AG09309 (cell line): ENCODE results near the gene MLN.
A peak's percentile ranks its signal among the peaks of the same experiment; 100 is the strongest.

Experiments
- DNase-seq: peaks from one replicate; pipeline ENCODE4 v3.0.0-alpha.2; 2010; ENCODE audit warnings: low read depth
- H3K4me3 ChIP-seq: 2 replicates; pipeline ENCODE4 v1.5.1; 2011; ENCODE audit warnings: mild to moderate bottlenecking, low read depth, low read length, moderate library complexity; ENCODE audit not compliant: control insufficient read depth
- CTCF ChIP-seq: IDR thresholded peaks from 2 replicates; pipeline ENCODE4 v1.5.1; 2011; ENCODE audit warnings: mild to moderate bottlenecking, low read depth, low read length, inconsistent platforms; ENCODE audit not compliant: insufficient read depth, control insufficient read depth; ENCODE audit errors: missing control alignments

MLN gene

GRCh38 chr6:33841868-33842267 lies 38.1 kb upstream of the MLN start:
- DNase-seq, result no peak
- H3K4me3 ChIP-seq, result no peak overlapping the region
- TF ChIP-seq CTCF, result no peak

GRCh38 chr6:33841070-33841469 lies 37.3 kb upstream of the MLN start:
- DNase-seq, result no peak
- H3K4me3 ChIP-seq, result no peak overlapping the region
- no peak for TF ChIP-seq CTCF

GRCh38 chr6:33840048-33840926 lies 36.5 kb upstream of the MLN start:
- DNase-seq, result peak; percentile 91
- H3K4me3 ChIP-seq, result no peak overlapping the region
- no peak for TF ChIP-seq CTCF

- no peak for TF ChIP-seq CTCF
- H3K4me3 ChIP-seq, result no peak overlapping the region
These were observed 35.7 kb upstream of the MLN start for GRCh38 chr6:33839399-33840047.

GRCh38 chr6:33838983-33839382 lies 35.2 kb upstream of the MLN start:
- DNase-seq, result no peak
- no peak for TF ChIP-seq CTCF
- no peak overlapping the region for H3K4me3 ChIP-seq

More at GRCh38 chr6:33839399-33840047, 35.7 kb upstream of the MLN start:
- DNase-seq, result no peak

GRCh38 chr6:33837971-33838665 lies 34.3 kb upstream of the MLN start:
- H3K4me3 ChIP-seq, result no peak overlapping the region
- no peak for TF ChIP-seq CTCF
- no peak for DNase-seq
